ENCODE results near the gene KATNB1. TPM values are rescaled to one million over a fixed set of nuclear protein-coding genes. Genes with fewer than 3 reads are reported as not detected.

KATNB1 gene
- total RNA-seq (ENCODE audit: insufficient read depth, low replicate concordance), result 8.4 TPM

DNA sequence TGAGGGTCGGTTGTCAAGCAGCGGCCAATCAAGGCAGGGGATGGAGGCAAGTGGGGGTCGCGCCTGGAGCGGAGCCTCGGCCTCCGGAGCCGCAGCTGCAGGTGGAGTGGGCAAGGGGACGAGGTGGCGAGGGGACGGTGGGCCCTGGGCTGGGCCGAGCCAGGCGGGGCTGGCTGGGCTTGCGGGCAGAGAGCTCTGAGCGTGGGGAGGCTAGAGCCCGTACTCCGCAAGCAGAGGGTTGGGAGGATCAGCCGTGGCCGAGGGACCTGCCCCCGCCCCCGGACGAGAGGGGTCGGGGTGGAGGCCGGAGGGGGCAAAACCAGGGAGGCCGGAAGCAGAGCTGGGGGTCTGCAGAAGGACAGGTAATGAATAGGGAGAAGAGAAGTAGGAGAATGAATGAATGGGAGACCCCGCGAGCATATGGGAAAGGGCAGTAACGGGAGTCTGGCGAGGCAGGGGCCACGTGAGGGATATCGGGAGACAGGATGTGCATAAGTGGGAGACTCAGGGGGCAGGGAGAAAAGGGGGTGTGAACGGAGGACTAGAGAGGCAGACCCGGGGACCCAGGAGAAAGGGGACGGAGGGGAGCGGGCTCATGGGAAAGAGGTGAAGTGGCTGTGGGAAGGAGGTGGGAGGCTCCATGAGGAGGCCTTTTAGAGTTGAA lies at the start of gene KATNB1:
Gene KATNB1 (plus strand): TSS at position 16 of the 664 bp plus-strand sequence. CDS start 1,474 bp downstream, outside the sequence.
- DNase-seq (ENCODE audit: low spot score), result peak; percentile 31

DNA sequence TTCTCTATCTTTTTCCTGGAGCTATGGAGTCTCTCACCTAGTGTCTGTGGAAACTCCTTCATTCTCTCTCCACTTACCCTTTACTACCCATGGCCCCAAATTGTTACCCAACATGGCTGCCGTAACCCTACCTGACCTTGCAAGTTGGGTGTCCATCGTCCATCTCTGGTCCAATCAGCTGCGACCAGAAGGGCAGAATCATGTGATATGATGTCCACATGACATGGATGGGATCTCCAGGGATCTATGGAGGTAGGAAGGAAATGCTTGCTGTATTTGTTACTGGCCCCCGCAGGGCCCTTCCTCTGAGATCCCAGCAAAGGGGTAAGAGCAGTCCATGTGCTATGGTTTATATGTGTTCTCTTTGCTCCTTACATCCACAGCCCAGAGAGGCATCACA lies 49.0 kb upstream of the KATNB1 start:
- no peak for DNase-seq (ENCODE audit: low spot score)

GRCh38 chr16:57687363-57687929 lies 48.1 kb upstream of the KATNB1 start:
- DNase-seq (ENCODE audit: low spot score), result no peak

DNA sequence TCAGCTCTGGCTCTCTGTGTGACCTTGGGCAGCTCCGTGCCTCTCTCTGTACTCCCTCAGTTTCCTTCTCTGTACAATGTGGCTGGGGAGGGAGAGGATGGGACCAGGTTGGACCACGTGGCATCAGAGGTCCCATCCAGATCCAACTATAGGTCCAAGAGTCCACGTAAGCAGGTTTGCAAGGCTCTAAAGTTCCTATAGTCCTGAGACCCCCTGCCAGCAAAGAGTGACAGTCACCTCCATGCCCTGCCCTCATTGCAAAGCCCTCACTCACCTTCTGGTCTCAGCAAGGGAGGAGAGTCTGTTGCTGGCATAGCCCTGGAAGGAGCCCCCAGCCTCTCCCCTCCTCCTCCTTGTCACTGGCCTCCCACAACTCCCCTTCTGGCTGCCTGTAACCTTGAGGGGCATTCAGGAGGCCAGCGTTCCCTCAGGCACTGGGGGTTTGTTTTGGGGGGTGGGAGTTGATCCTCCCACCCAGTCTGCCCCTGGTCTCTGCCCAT lies 47.0 kb upstream of the KATNB1 start:
- no peak for DNase-seq (ENCODE audit: low spot score)

DNA sequence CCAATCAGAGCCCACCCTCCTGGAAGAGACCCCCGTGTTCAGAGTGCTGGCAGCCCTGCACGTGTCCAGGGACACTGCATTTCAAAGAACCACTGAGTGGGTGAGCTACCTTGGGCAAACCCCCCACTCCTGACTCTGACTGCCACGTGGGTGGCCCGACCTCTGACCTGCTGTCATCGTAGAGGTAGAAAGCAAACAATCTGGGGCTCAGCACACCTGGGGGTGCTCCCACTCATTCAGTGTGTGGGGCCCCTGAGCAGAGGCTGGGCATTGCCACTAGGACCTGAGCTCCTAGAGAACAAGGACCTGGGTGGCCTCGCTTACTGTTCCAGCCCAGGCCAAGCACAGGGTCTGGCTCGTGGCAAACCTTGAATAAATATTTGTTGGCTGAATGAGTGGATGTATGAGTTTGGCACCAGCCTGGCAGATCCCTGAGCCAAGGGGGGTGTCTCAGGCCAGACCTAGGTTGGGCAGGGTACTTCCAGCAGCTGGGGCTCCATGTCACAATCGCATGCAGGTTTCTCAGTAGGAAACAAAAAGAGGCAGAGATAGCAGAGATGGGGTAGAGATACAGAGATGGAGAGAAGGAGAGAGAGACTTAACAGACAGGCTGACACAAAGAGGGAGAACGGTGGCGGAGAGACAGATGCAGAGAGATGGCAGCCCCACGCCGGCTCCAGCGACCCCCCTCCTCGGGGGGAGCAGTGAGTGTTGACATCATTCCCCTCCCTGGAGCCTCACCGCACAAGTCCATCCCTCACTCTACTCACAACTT lies 46.4 kb upstream of the KATNB1 start:
- no peak for DNase-seq (ENCODE audit: low spot score)

DNA sequence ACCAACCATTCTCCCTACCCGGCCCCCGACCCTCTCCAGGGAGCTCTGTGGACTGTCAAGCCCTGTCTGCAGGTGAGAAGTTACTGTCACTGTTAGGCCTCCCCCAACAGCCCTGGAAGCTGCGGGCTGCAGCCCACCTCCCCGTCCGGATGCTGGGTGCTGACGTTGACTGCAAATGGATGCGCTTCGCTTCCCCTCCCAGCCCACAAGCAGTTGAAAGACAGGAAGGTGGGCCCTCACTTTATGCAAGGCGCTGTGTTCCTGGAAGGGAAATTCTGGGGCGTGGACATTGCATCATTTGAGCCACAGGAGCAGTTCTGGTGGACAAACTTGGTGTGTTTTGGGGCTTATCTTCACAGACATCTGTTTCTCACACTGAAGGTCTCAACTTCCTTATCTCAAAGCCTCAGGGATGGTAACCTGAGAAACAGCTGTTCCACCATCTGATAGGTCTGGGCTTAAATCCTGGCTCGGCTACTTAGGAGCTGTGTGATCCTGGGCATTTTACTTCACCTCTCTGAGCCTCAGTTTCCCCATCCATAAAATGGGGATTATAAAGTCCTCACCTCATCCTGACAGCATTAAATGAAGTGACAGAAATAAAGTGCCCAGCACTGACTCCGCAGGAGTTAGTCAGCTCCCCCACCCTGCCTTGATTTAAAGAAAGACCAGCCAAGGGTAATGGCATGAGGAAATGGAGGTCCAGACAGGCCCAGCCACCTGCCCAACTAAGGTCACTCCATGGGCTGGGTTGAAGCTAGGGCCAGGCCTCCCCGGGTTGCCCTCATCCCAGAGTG lies 45.6 kb upstream of the KATNB1 start:
- DNase-seq (ENCODE audit: low spot score), result peak; percentile 76

DNA sequence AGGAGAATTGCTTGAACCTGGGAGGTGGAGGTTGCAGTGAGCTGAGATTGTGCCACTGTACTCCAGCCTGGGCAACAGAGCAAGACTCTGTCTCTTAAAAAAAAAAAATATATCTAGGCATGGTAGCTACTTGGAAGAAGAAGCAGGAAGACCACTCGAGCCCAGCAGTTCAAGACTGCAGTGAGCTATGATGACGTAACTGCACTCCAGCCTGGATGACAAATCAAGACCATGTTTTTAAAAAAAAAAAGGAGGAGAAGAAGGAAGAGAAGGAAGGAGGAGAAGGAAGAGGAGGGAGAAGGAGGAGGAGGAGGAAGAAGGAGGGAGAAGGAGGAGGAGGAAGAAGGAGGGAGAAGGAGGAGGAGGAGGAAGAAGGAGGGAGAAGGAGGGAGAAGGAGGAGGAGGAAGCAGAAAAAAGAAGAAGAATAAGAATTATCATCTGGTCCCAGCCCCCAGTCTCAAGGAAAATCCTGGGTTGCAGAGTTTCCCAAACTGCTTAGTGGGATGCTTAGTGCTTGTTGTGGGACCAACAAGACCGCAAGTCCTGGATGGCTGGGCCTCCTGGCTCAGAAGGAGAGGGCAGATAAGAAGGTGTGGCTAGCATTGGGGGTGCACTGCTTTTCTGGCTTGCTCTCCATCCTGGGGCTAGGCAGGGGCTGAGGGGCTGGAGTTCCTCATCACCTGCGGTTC lies 44.6 kb upstream of the KATNB1 start:
- DNase-seq (ENCODE audit: low spot score), result no peak

DNA sequence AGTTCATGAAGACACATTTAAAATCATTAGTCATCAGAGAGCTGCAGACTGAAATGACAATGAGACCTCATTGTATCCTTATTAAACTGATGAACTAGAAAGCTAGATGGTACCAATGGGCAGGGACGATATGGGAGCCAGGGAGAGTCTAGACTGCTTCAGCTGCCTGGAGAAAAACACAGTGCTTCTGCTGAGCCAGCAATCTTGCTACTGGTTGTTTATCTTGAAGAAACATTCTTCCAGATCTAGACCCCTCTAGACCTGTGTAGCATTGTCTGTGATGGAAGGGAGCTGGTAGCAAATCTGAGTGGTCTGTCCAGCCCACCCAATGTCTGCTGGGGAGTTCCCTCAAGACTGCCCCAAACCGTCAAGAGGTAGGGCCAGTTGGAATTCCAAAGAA lies 42.9 kb upstream of the KATNB1 start:
- DNase-seq (ENCODE audit: low spot score), result no peak

DNA sequence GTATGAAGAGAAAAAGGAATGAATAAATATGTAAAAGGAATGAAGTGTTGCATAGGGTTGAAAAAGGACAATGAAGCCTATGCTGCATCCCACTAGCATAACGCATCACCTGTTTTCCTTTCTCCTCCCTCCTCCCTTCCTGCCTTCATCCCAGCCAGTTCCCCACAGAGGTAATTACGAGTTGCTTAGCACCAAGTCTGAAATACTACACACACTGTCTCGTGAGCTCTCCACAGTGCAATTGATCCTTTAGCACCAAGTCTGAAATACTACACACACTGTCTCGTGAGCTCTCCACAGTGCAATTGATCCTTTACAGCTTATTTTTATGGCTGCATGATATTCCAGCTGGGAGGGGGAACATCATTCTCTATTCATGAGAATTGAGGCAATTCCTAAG lies 42.0 kb upstream of the KATNB1 start:
- DNase-seq (ENCODE audit: low spot score), result no peak

GRCh38 chr16:57694231-57694724 lies 41.3 kb upstream of the KATNB1 start:
- no peak for DNase-seq (ENCODE audit: low spot score)

DNA sequence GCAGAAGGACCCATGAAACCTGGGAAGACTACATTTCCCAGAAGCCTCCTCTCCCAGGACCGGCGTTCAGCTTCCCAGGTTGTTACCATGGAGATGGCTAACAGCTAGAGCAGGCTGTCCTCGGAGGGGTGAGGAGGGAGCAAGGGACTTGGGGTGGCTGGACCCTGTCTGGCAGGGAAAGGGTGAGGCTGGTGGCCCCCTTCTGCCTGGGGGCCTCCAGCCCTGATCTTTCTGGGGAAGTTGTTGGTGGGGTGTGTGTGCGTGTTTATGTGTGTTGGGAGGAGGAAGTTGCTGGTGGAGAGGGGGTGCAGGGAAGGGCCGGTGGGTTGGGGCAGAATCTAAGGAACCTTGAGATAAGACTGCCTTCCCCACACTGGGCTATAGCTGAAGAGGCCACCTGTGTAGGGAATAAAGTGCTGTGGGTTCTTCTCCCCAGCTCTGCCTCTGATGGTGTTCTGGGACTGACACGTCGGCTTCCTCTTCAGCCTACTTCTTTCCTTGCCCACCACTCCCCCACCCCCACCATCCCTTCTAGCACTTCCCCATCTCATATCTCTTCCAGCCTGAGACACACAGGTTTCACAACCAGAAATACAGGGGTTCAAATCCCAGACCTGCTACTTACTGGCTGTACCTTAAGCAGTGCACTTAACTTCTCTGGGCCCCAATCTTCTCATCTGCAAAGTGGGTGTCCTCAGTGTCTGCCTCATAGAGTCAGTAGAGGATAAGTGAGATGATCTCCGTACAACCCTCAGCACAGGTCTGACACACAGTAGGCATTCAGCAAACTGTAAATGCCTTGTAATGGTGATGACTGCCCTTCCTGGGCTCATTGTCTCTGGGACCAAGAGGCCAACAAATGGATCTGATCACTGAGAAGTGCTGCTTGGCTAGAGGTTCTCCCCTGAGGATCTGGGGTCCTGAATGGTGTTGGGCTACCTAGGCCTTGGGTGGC lies 40.6 kb upstream of the KATNB1 start, which contains the start of gene DRC7:
Gene DRC7 (plus strand): TSS at position 82 of the 955 bp plus-strand sequence. CDS start 3,144 bp downstream, outside the sequence.
- peak; percentile 77 for DNase-seq (ENCODE audit: low spot score)

- DNase-seq (ENCODE audit: low spot score), result no peak
These were observed 39.9 kb upstream of the KATNB1 start for GRCh38 chr16:57695680-57696069.

DNA sequence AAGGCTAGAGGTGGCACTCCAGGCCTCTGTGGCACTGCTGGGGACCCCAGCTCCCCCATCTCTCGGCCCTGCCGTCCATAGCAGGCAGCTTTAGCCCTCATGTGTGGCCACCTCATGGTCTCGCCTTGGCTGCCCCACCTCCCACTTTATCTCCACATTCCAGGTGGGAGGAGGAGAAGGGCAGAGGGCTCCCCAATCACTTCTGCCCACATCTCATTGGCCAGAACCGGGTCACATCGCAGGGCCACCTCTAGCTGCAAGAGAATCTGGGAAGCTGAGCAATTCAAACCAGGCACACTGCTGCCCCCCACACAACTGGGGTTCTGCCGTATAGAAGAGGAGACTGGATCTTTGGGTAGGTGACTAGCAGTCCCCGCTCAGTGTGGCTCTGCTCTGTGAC lies 39.3 kb upstream of the KATNB1 start:
- no peak for DNase-seq (ENCODE audit: low spot score)

DNA sequence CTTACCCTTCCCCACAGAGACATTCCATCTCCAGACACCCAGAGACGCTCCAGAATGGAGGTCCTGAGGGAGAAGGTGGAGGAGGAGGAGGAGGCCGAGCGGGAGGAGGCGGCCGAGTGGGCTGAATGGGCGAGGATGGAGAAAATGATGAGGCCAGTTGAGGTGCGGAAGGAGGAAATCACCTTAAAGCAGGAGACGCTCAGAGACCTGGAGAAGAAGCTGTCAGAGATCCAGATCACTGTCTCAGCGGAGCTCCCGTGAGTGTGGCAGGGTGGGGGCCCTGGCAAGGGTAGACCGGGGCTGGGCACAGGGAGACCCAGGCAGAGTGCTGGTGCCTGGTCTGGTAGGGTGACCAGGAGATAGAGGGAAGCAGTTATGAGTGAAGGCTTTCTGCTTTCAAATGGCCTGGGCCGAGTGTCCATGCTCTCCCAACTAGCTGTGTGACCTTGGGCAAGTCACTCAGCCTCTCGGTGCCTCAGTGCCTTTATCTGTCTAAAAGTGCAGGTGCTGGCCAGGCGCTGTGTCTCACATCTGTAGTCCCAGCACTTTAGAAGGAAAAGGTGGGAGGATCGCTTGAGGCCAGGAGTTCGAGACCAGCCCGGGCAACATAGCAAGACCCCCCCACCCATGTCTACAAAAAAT lies 37.6 kb upstream of the KATNB1 start:
- DNase-seq (ENCODE audit: low spot score), result no peak

DNA sequence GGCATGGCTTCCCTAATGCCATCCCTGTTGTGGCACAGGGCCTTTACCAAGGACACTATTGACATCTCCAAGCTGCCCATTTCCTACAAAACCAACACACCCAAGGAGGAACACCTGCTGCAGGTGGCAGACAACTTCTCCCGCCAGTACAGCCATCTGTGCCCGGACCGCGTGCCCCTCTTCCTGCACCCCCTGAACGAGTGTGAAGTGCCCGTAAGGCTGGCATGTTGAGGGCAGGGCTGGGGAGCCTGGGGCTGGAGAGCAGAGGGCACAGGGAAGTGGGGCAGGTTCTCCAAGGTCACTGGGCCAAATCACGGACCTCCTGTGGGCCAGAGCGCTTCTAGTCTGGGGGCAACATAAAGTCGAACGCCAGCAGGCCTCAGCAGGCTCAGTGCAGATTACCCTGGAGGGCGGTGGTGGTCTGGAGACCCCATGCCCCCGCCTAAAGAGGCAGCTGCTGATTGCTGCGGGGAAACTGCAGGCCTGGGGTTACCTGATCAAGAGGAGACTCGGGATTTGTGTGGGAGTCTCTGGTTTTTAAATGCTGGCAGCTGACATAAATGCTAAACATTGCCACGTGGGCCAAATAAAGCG lies 36.7 kb upstream of the KATNB1 start:
- DNase-seq (ENCODE audit: low spot score), result no peak

- DNase-seq (ENCODE audit: low spot score), result no peak
These were observed 36.1 kb upstream of the KATNB1 start for GRCh38 chr16:57699481-57699880.

- no peak for DNase-seq (ENCODE audit: low spot score)
These were observed 35.7 kb upstream of the KATNB1 start for GRCh38 chr16:57699899-57700298.

DNA sequence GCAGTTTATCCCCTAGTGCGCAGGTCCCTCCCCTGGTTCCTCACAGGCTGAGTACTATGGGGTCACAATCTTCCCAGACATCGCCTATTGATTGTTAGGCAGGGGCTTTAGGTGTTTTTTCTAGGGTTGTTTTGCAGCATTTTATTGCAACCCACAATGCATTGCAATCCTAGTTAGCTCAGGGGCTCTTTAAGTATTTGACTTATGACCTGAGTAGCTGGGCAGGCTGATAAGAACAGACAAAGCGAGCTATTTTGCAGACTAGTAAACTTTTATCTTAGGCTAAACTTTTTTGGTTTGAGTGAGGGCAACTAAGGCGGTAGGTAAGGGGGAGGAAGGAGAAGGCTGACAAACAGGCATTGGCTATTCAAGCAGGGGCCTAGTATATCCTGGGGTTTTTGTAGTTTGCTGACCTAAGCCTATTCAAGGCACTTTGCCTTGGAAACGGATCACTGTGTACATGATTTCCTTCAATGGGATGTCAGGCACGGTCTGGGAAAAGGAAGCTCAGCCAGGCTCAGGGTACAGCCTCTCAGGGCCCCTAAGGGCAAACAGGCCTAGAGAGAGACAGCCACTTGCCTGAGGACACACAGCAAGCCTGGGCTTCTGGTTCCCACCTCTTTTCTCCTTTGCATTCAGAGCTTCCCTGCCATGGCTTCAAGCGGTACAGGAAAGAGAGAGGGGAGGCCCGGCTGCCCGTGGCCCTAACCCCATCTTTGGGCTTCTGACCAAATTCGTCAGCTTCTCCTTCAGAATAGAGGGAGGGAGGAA lies 34.6 kb upstream of the KATNB1 start:
- peak; percentile 82 for DNase-seq (ENCODE audit: low spot score)

All from umbilical cord (tissue), 2 donors.